Measurements from ENCODE around the gene PSMB9. TPM values are rescaled to one million over a fixed set of nuclear protein-coding genes. Genes with fewer than 3 reads are reported as not detected.

PSMB9 gene
- total and polyA plus RNA-seq, 2 donors (not counting 1 experiment from before 2014, with no cell fraction given), result 64.4 to 75.0 TPM

- H3K27ac ChIP-seq (ENCODE audit: insufficient read depth, low read length), result no peak overlapping the region
- H2AFZ ChIP-seq (ENCODE audit: low read length), result no peak overlapping the region
- H3K9ac ChIP-seq (ENCODE audit: insufficient read depth, low read length), result no peak overlapping the region
- H3K27me3 ChIP-seq (ENCODE audit: control insufficient read depth, insufficient read depth, low read length), result no peaks in the 10 kb centered on the region
- H3K36me3 ChIP-seq (ENCODE audit: control insufficient read depth, insufficient read depth, low read length), result peaks cover 6% of the 10 kb centered on the region
- no peak for TF ChIP-seq EZH2 (IDR thresholded peaks at IDR 0.05; ENCODE audit: low read length, missing control alignments)
- H3K4me2 ChIP-seq (ENCODE audit: extremely low read depth, insufficient read depth, low read length), result no peak overlapping the region
- H3K79me2 ChIP-seq (ENCODE audit: control insufficient read depth, insufficient read depth, low read length), result no peaks in the 10 kb centered on the region
- H3K9me3 ChIP-seq (ENCODE audit: control insufficient read depth, insufficient read depth, low read depth, low read length), result no peaks in the 10 kb centered on the region
- no peak overlapping the region for H3K4me3 ChIP-seq (replicated peaks in 1 of 4; ENCODE audit: control extremely low read depth in 1 of 4, insufficient read depth in 1 of 4, low read depth in 3 of 4, low read length in 4 of 4)
- DNase-seq (ENCODE audit: low read depth in 2 of 2), result no peak
- H3K4me1 ChIP-seq (ENCODE audit: control insufficient read depth, extremely low read depth, insufficient read depth, low read length), result no peaks in the 10 kb centered on the region
- H4K20me1 ChIP-seq (ENCODE audit: control insufficient read depth, extremely low read depth, insufficient read depth, low read length), result no peaks in the 10 kb centered on the region
Measured at GRCh38 chr6:32829495-32829894, 24.5 kb upstream of the PSMB9 start.

GRCh38 chr6:32830017-32830416 is 24.0 kb upstream of the PSMB9 start:
- TF ChIP-seq EZH2 (IDR thresholded peaks at IDR 0.05; ENCODE audit: low read length, missing control alignments) (no peak), CTCF (conservative IDR thresholded peaks at IDR 0.05 in 1 of 2, IDR thresholded peaks at IDR 0.05 in 1 of 2; ENCODE audit: low read depth in 1 of 2, low read length in 2 of 2) (no peak)
- Histone ChIP-seq H3K27me3 (ENCODE audit: control insufficient read depth, insufficient read depth, low read length) (no peaks in the 10 kb centered on the region), H2AFZ (ENCODE audit: low read length) (no peak overlapping the region), H3K9ac (ENCODE audit: insufficient read depth, low read length) (no peak overlapping the region), H3K4me1 (ENCODE audit: control insufficient read depth, extremely low read depth, insufficient read depth, low read length) (no peaks in the 10 kb centered on the region), H3K27ac (ENCODE audit: insufficient read depth, low read length) (no peak overlapping the region), H3K79me2 (ENCODE audit: control insufficient read depth, insufficient read depth, low read length) (no peaks in the 10 kb centered on the region), H3K4me2 (ENCODE audit: extremely low read depth, insufficient read depth, low read length) (no peak overlapping the region), H3K4me3 (replicated peaks in 1 of 4; ENCODE audit: control extremely low read depth in 1 of 4, insufficient read depth in 1 of 4, low read depth in 3 of 4, low read length in 4 of 4) (no peak overlapping the region), H3K9me3 (ENCODE audit: control insufficient read depth, insufficient read depth, low read depth, low read length) (no peaks in the 10 kb centered on the region), H3K36me3 (ENCODE audit: control insufficient read depth, insufficient read depth, low read length) (peaks cover 6% of the 10 kb centered on the region), H4K20me1 (ENCODE audit: control insufficient read depth, extremely low read depth, insufficient read depth, low read length) (no peaks in the 10 kb centered on the region)
- no peak for DNase-seq (ENCODE audit: low read depth in 2 of 2)

- TF ChIP-seq EZH2 (IDR thresholded peaks at IDR 0.05; ENCODE audit: low read length, missing control alignments) (no peak), CTCF (conservative IDR thresholded peaks at IDR 0.05 in 1 of 2, IDR thresholded peaks at IDR 0.05 in 1 of 2; ENCODE audit: low read depth in 1 of 2, low read length in 2 of 2) (no peak)
- no peak overlapping the region for H2AFZ ChIP-seq (ENCODE audit: low read length)
Measured at GRCh38 chr6:32830936-32831335, 23.1 kb upstream of the PSMB9 start.

More at GRCh38 chr6:32830936-32831335, 23.1 kb upstream of the PSMB9 start:
- H4K20me1 ChIP-seq (ENCODE audit: control insufficient read depth, extremely low read depth, insufficient read depth, low read length), result no peaks in the 10 kb centered on the region
- H3K4me2 ChIP-seq (ENCODE audit: extremely low read depth, insufficient read depth, low read length), result no peak overlapping the region
- no peak for DNase-seq (ENCODE audit: low read depth in 2 of 2)
- no peaks in the 10 kb centered on the region for H3K4me1 ChIP-seq (ENCODE audit: control insufficient read depth, extremely low read depth, insufficient read depth, low read length)
- H3K4me3 ChIP-seq (replicated peaks in 1 of 4; ENCODE audit: control extremely low read depth in 1 of 4, insufficient read depth in 1 of 4, low read depth in 3 of 4, low read length in 4 of 4), result no peak overlapping the region
- H3K79me2 ChIP-seq (ENCODE audit: control insufficient read depth, insufficient read depth, low read length), result no peaks in the 10 kb centered on the region
- H3K9ac ChIP-seq (ENCODE audit: insufficient read depth, low read length), result no peak overlapping the region
- no peaks in the 10 kb centered on the region for H3K27me3 ChIP-seq (ENCODE audit: control insufficient read depth, insufficient read depth, low read length)
- no peak overlapping the region for H3K27ac ChIP-seq (ENCODE audit: insufficient read depth, low read length)
- no peaks in the 10 kb centered on the region for H3K9me3 ChIP-seq (ENCODE audit: control insufficient read depth, insufficient read depth, low read depth, low read length)
- H3K36me3 ChIP-seq (ENCODE audit: control insufficient read depth, insufficient read depth, low read length), result peaks cover 11% of the 10 kb centered on the region

Data from fibroblast of lung (primary cell).